ENCODE measurements around the gene FRYL.

DNA sequence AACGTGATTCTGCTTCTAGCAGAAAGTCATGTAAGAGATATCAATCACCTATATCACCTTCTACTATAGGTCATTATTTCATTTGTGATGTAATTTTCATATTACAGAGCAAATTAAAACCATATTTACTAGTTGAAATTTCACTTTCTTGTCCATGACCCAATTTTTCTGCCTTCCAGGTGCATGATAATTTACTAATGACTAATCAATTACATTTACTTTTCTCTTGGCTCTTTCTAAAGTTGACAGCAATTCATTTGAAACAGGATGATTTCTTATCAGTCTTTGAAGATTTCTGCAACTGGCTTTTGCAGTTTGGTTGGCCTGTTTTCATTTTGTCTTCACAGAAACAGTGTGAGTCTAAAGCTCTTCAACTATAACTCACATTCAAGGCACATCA is 208.6 kb downstream of the FRYL start:
- TF ChIP-seq NPAS2 (CRISPR knock-in tag; IDR thresholded peaks at IDR 0.05; ENCODE audit: borderline replicate concordance) (no peak), POLR2AphosphoS5 (IDR thresholded peaks at IDR 0.05; ENCODE audit: low read depth, low read length) (no peak), DPF2 (CRISPR knock-in tag; IDR thresholded peaks at IDR 0.05; ENCODE audit: borderline replicate concordance, low read depth) (no peak), TEAD3 (CRISPR knock-in tag; optimal IDR thresholded peaks at IDR 0.05; ENCODE audit: borderline replicate concordance) (no peak), CTCF (CRISPR knock-in tag; IDR thresholded peaks at IDR 0.05) (no peak), ZNF207 (IDR thresholded peaks at IDR 0.05; ENCODE audit: borderline replicate concordance) (no peak), ZNF687 (CRISPR knock-in tag; IDR thresholded peaks at IDR 0.05) (no peak), MAX (IDR thresholded peaks at IDR 0.05) (no peak), SRF (IDR thresholded peaks at IDR 0.05; ENCODE audit: low read depth, low read length) (no peak)
- TF ChIP-seq, protein P1, sequence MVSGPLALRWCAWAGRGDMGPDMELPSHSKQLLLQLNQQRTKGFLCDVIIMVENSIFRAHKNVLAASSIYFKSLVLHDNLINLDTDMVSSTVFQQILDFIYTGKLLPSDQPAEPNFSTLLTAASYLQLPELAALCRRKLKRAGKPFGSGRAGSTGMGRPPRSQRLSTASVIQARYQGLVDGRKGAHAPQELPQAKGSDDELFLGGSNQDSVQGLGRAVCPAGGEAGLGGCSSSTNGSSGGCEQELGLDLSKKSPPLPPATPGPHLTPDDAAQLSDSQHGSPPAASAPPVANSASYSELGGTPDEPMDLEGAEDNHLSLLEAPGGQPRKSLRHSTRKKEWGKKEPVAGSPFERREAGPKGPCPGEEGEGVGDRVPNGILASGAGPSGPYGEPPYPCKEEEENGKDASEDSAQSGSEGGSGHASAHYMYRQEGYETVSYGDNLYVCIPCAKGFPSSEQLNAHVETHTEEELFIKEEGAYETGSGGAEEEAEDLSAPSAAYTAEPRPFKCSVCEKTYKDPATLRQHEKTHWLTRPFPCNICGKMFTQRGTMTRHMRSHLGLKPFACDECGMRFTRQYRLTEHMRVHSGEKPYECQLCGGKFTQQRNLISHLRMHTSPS (CRISPR knock-in tag; IDR thresholded peaks at IDR 0.05; ENCODE audit: low read depth): no peak

Measured in HepG2 (cell line).